AG09309 (cell line): ENCODE measurements around the gene PLEKHA6.

Experiments
- DNase-seq: peaks from one replicate; pipeline ENCODE4 v3.0.0-alpha.2; 2010; ENCODE audit warnings: low read depth
- H3K4me3 ChIP-seq: 2 replicates; pipeline ENCODE4 v1.5.1; 2011; ENCODE audit warnings: mild to moderate bottlenecking, low read depth, low read length, moderate library complexity; ENCODE audit not compliant: control insufficient read depth
- CTCF ChIP-seq: IDR thresholded peaks from 2 replicates; pipeline ENCODE4 v1.5.1; 2011; ENCODE audit warnings: mild to moderate bottlenecking, low read depth, low read length, inconsistent platforms; ENCODE audit not compliant: insufficient read depth, control insufficient read depth; ENCODE audit errors: missing control alignments

Gene PLEKHA6

GRCh38 chr1:204286831-204287421 is 72.8 kb downstream of the PLEKHA6 start:
- H3K4me3 ChIP-seq, result no peak overlapping the region
- no peak for DNase-seq

GRCh38 chr1:204286315-204286714 is 73.4 kb downstream of the PLEKHA6 start:
- H3K4me3 ChIP-seq, result no peak overlapping the region
- DNase-seq, result no peak
- no peak for TF ChIP-seq CTCF

More at GRCh38 chr1:204286831-204287421, 72.8 kb downstream of the PLEKHA6 start:
- no peak for TF ChIP-seq CTCF

- H3K4me3 ChIP-seq, result no peak overlapping the region
- no peak for DNase-seq
- TF ChIP-seq CTCF, result no peak
Measured at GRCh38 chr1:204285436-204286305, 74.1 kb downstream of the PLEKHA6 start.

GRCh38 chr1:204284929-204285328 is 74.8 kb downstream of the PLEKHA6 start:
- no peak for DNase-seq
- no peak for TF ChIP-seq CTCF
- H3K4me3 ChIP-seq, result no peak overlapping the region

- no peak overlapping the region for H3K4me3 ChIP-seq
- TF ChIP-seq CTCF, result no peak
- no peak for DNase-seq
Measured at GRCh38 chr1:204283711-204284651, 75.7 kb downstream of the PLEKHA6 start.

- no peak overlapping the region for H3K4me3 ChIP-seq
Measured at GRCh38 chr1:204282761-204283221, 76.9 kb downstream of the PLEKHA6 start.

More at GRCh38 chr1:204282761-204283221, 76.9 kb downstream of the PLEKHA6 start:
- DNase-seq, result no peak
- no peak for TF ChIP-seq CTCF
